IMR-90 (cell line): ENCODE results near the gene RPP21. TPM values are rescaled to one million over a fixed set of nuclear protein-coding genes. Genes with fewer than 3 reads are reported as not detected.

Experiments
- ATAC-seq: fragments of 200-7000 bp; cut with Tn5 transposase; 2 replicates; pipeline ENCODE4 v1.9.1; 2020; ENCODE audit warnings: low read depth, mild to moderate bottlenecking, moderate library complexity
- BruUV-seq: library from RNA; stranded (reverse); fragments of 400-500 nt; replicated peaks from 2 replicates; lab custom pipeline; 2021; lab: Mats Ljungman, UMichigan
- CTCF ChIA-PET: fragments of 300-600 bp; formaldehyde crosslinking; extraction: SDS; loops from one replicate; lab custom pipeline; 2021; ENCODE audit warnings: antibody characterized with exemption; lab: Yijun Ruan, JAX
- POLR2A ChIA-PET: fragments of 300-600 bp; sonication (Branson Sonifier 250); formaldehyde crosslinking; loops from one replicate; lab custom pipeline; 2022; ENCODE audit warnings: antibody characterized with exemption; ENCODE audit not compliant: unreplicated experiment; lab: Charles Lee
- DNase-seq: peaks from one replicate; pipeline ENCODE4 v3.0.0; 2013
- H2AFZ ChIP-seq: replicated peaks from 2 replicates; pipeline ENCODE3; 2013; ENCODE audit warnings: low read length, mild to moderate bottlenecking; ENCODE audit not compliant: poor library complexity
- H2AK5ac ChIP-seq: 2 replicates; pipeline ENCODE4 v1.6.1; 2013; ENCODE audit warnings: low read depth, low read length, inconsistent platforms
- H2AK9ac ChIP-seq: replicated peaks from 2 replicates; pipeline ENCODE3; 2013; ENCODE audit warnings: mild to moderate bottlenecking, low read depth, low read length, moderate library complexity; ENCODE audit not compliant: poor library complexity
- H2BK120ac ChIP-seq: 2 replicates; pipeline ENCODE4 v1.6.1; 2013; ENCODE audit warnings: low read depth, low read length, inconsistent platforms
- H2BK15ac ChIP-seq: 3 replicates; pipeline ENCODE4 v1.6.1; 2013; ENCODE audit warnings: low read depth, low read length, inconsistent platforms
- H2BK20ac ChIP-seq: 2 replicates; pipeline ENCODE4 v1.6.1; 2013; ENCODE audit warnings: low read depth, mild to moderate bottlenecking, inconsistent platforms, low read length, moderate library complexity
- H2BK5ac ChIP-seq: 2 replicates; pipeline ENCODE4 v1.6.1; 2013; ENCODE audit warnings: mild to moderate bottlenecking, low read depth, low read length, inconsistent platforms; ENCODE audit not compliant: poor library complexity, severe bottlenecking
- H3K14ac ChIP-seq: replicated peaks from 2 replicates; pipeline ENCODE4 v1.6.1; 2013; ENCODE audit warnings: low read depth, low read length, inconsistent platforms
- H3K18ac ChIP-seq: 2 replicates; pipeline ENCODE4 v1.6.1; 2013; ENCODE audit warnings: low read depth, low read length, control low read depth
- H3K23ac ChIP-seq: 2 replicates; pipeline ENCODE4 v1.6.1; 2013; ENCODE audit warnings: low read depth, low read length, inconsistent platforms
- H3K27ac ChIP-seq: 2 replicates; pipeline ENCODE4 v1.5.1; 2013; ENCODE audit warnings: mild to moderate bottlenecking, control low read depth, low read length; ENCODE audit not compliant: insufficient read depth
- H3K27me3 ChIP-seq: 2 replicates; pipeline ENCODE4 v1.6.1; 2013; ENCODE audit warnings: low read length; ENCODE audit not compliant: control insufficient read depth, insufficient read depth
- H3K36me3 ChIP-seq: 2 replicates; pipeline ENCODE4 v1.6.1; 2013; ENCODE audit warnings: low read length, mixed read lengths; ENCODE audit not compliant: control insufficient read depth, insufficient read depth
- H3K4ac ChIP-seq: 2 replicates; pipeline ENCODE4 v1.6.1; 2013; ENCODE audit warnings: low read depth, low read length, inconsistent platforms
- H3K4me1 ChIP-seq: 2 replicates; pipeline ENCODE4 v1.6.1; 2013; ENCODE audit warnings: low read length, mixed read lengths; ENCODE audit not compliant: control insufficient read depth, insufficient read depth
- H3K4me2 ChIP-seq: 2 replicates; pipeline ENCODE4 v1.6.1; 2013; ENCODE audit warnings: low read depth, mild to moderate bottlenecking, control low read depth, low read length, moderate library complexity
- H3K4me3 ChIP-seq: 2 replicates; pipeline ENCODE4 v1.5.1; 2013; ENCODE audit warnings: low read depth, mild to moderate bottlenecking, control low read depth, low read length, moderate library complexity; ENCODE audit not compliant: insufficient read depth
- H3K56ac ChIP-seq: 2 replicates; pipeline ENCODE4 v1.6.1; 2013; ENCODE audit warnings: low read length, inconsistent platforms; ENCODE audit not compliant: insufficient read depth; ENCODE audit errors: extremely low read depth
- H3K79me1 ChIP-seq, 2 experiments: 2 replicates each; pipeline ENCODE4 v1.6.1; 2013; ENCODE audit warnings: low read length in 2 of 2, inconsistent platforms in 1 of 2, low read depth in 1 of 2
- H3K9ac ChIP-seq: 2 replicates; pipeline ENCODE4 v1.6.1; 2013; ENCODE audit warnings: low read depth, low read length, control low read depth
- H3K9me1 ChIP-seq: 2 replicates; pipeline ENCODE4 v1.6.1; 2013; ENCODE audit warnings: low read length, inconsistent platforms; ENCODE audit not compliant: insufficient read depth
- H3K9me3 ChIP-seq: 2 replicates; pipeline ENCODE4 v1.6.1; 2013; ENCODE audit warnings: low read length; ENCODE audit not compliant: control insufficient read depth, insufficient read depth
- H4K20me1 ChIP-seq: 2 replicates; pipeline ENCODE4 v1.6.1; 2013; ENCODE audit warnings: low read length, inconsistent platforms; ENCODE audit not compliant: insufficient read depth
- H4K5ac ChIP-seq: 2 replicates; pipeline ENCODE4 v1.6.1; 2013; ENCODE audit warnings: mild to moderate bottlenecking, low read depth, low read length, control low read depth
- H4K8ac ChIP-seq, 2 experiments: 2 replicates each; pipeline ENCODE4 v1.6.1; 2013; ENCODE audit warnings: low read depth in 2 of 2, low read length in 2 of 2, control low read depth in 1 of 2, inconsistent platforms in 1 of 2
- H4K91ac ChIP-seq: 2 replicates; pipeline ENCODE4 v1.6.1; 2013; ENCODE audit warnings: low read depth, low read length, inconsistent platforms; ENCODE audit not compliant: insufficient read depth
- ELK1 ChIP-seq: fragments of 150-350 bp; IDR thresholded peaks from 2 replicates; pipeline ENCODE4 v1.6.1; 2016; ENCODE audit warnings: low read depth, mild to moderate bottlenecking, low read length, moderate library complexity, borderline replicate concordance
- MAFK ChIP-seq: IDR thresholded peaks from 2 replicates; pipeline ENCODE4 v1.6.1; 2012; ENCODE audit warnings: low read depth, low read length, improper control_type of control experiment
- MAZ ChIP-seq: IDR thresholded peaks from 2 replicates; pipeline ENCODE4 v1.6.1; 2012; ENCODE audit warnings: low read depth, mild to moderate bottlenecking, low read length, improper control_type of control experiment, moderate library complexity, borderline replicate concordance
- POLR2A ChIP-seq: IDR thresholded peaks from 2 replicates; pipeline ENCODE4 v1.6.1; 2012; ENCODE audit warnings: mild to moderate bottlenecking, low read depth, low read length
- WGBS, 2 experiments: methylation state at CpG; one replicate each; pipeline versions ENCODE4 v1.1.5 to v1.1.7; 2013; ENCODE audit warnings: missing lambda C conversion rate in 2 of 2; ENCODE audit not compliant: insufficient read length in 1 of 2; ENCODE audit errors: extremely low coverage in 2 of 2; 5-methylcytosine and 5-hydroxymethylcytosine counted together
- dilution Hi-C: fragments of 300-500 bp; cut with HindIII; formaldehyde crosslinking; loops from one replicate; pipeline ENCODE4 v1.14.3; 2018; ENCODE audit warnings: low sequenced_read_pairs; ENCODE audit not compliant: unreplicated experiment
- in situ Hi-C: fragments of 300-500 bp; cut with MboI; formaldehyde crosslinking; loops from 3 replicates; pipeline ENCODE4 v1.14.3; 2019; ENCODE audit warnings: low sequenced_read_pairs, inconsistent platforms, mixed read lengths
- intact Hi-C: fragments of 100-400 bp; cut with micrococcal nuclease; formaldehyde crosslinking; loops from 2 replicates; pipeline ENCODE4 v1.10.0; 2022
- polyA plus RNA-seq, 3 experiments: library from polyadenylated mRNA; depleted of rRNA; stranded (reverse); fragments of >200 nt; gene quantifications; 2 replicates each; pipeline ENCODE4 v1.2.3, GENCODE V29; 2012; ENCODE audit warnings: low replicate concordance in 1 of 3
- total RNA-seq: library from RNA; depleted of rRNA; stranded (reverse); fragments of >200 nt; gene quantifications from 2 replicates; pipeline ENCODE4 v1.2.3, GENCODE V29; 2012

RPP21 gene
- total and polyA plus RNA-seq, 2 of the 4 experiments (the other 2 are of a cell fraction) = 28.9 to 79.1 TPM

GRCh38 chr6:30331981-30332380 lies 13.0 kb upstream of the RPP21 start:
- peaks cover 2% of the 10 kb centered on the region; the same call in 1 of the 2 replicates for H3K4me1 ChIP-seq
- no peak overlapping the region for H4K5ac ChIP-seq
- ChIA-PET POLR2A (no interaction called here), CTCF (no interaction called here)
- H3K4me2 ChIP-seq = no peak overlapping the region
- no peaks in the 10 kb centered on the region for H4K20me1 ChIP-seq
- H2AK9ac ChIP-seq = no peak overlapping the region
- H3K56ac ChIP-seq = no peak overlapping the region
- no peak overlapping the region for H3K4ac ChIP-seq
- in situ Hi-C loops = no loop called here
- H3K9me1 ChIP-seq = peaks cover 4% of the 10 kb centered on the region
- no peak overlapping the region for H2BK120ac ChIP-seq
- H3K9me3 ChIP-seq = no peaks in the 10 kb centered on the region
- no peak overlapping the region for H3K4me3 ChIP-seq
- 100% methylated on average over 1 of the region's 3 CpGs; no CpG with 5 or more reads in 1 of the 2 experiments for WGBS, 2 experiments
- H3K27me3 ChIP-seq = no peaks in the 10 kb centered on the region
- H2BK15ac ChIP-seq = no peak overlapping the region
- no peak overlapping the region for H4K91ac ChIP-seq
- H3K9ac ChIP-seq = no peak overlapping the region
- dilution Hi-C loops = no loop called here
- no peak overlapping the region for H3K27ac ChIP-seq
- no peak overlapping the region for H3K18ac ChIP-seq
- intact Hi-C loops = no loop called here
- no peak overlapping the region for H2AFZ ChIP-seq
- H2BK20ac ChIP-seq = no peak overlapping the region
- no peak overlapping the region for H3K14ac ChIP-seq
- H4K8ac ChIP-seq = no peak overlapping the region
- ATAC-seq = no peak
- no peak overlapping the region for H2AK5ac ChIP-seq
- H3K23ac ChIP-seq = no peak overlapping the region
- H3K36me3 ChIP-seq = peaks cover 27% of the 10 kb centered on the region
- no TSS peak for BruUV-seq
- no peak for DNase-seq
- no peak overlapping the region for H2BK5ac ChIP-seq
- H3K79me1 ChIP-seq = peaks cover 14 to 17% of the 10 kb centered on the region in 2 experiments
- TF ChIP-seq MAZ = no peak
- TF ChIP-seq ELK1 = no peak
- TF ChIP-seq POLR2A = no peak
- TF ChIP-seq MAFK = no peak
